ENCODE measurements around the gene LRTM1. TPM values are rescaled to one million over a fixed set of nuclear protein-coding genes. Genes with fewer than 3 reads are reported as not detected.

LRTM1 gene
- total RNA-seq, 1 donor from 2014 or later, result not detected

GRCh38 chr3:54940971-54941370, 13.1 kb upstream of the LRTM1 start:
- no peak for DNase-seq (ENCODE audit: low spot score)

GRCh38 chr3:54939557-54940300, 11.9 kb upstream of the LRTM1 start:
- DNase-seq (ENCODE audit: low spot score), result no peak

- no peak for DNase-seq (ENCODE audit: low spot score)
Observed at GRCh38 chr3:54936561-54936960, 8.7 kb upstream of the LRTM1 start.

GRCh38 chr3:54935869-54936268, 8.0 kb upstream of the LRTM1 start:
- no peak for DNase-seq (ENCODE audit: low spot score)

- no peak for DNase-seq (ENCODE audit: low spot score)
Observed at GRCh38 chr3:54932606-54933005, 4.7 kb upstream of the LRTM1 start.

GRCh38 chr3:54931182-54931581, 3.3 kb upstream of the LRTM1 start:
- no peak for DNase-seq (ENCODE audit: low spot score)

GRCh38 chr3:54918516-54918915, 9.3 kb downstream of the LRTM1 start:
- no peak for DNase-seq (ENCODE audit: low spot score)

GRCh38 chr3:54917862-54918261, 10.0 kb downstream of the LRTM1 start:
- no peak for DNase-seq (ENCODE audit: low spot score)

GRCh38 chr3:54917174-54917573, 10.7 kb downstream of the LRTM1 start:
- DNase-seq (ENCODE audit: low spot score), result no peak

GRCh38 chr3:54916732-54917131, 11.1 kb downstream of the LRTM1 start:
- no peak for DNase-seq (ENCODE audit: low spot score)

GRCh38 chr3:54915976-54916375, 11.9 kb downstream of the LRTM1 start:
- DNase-seq (ENCODE audit: low spot score), result no peak

GRCh38 chr3:54915181-54915580, 12.7 kb downstream of the LRTM1 start:
- peak; percentile 3 for DNase-seq (ENCODE audit: low spot score)

- DNase-seq (ENCODE audit: low spot score), result peak; percentile 23
Observed at GRCh38 chr3:54914180-54914579, 13.7 kb downstream of the LRTM1 start.

GRCh38 chr3:54909191-54909590, 18.7 kb downstream of the LRTM1 start:
- peak; percentile 91 for DNase-seq (ENCODE audit: low spot score)

- no peak for DNase-seq (ENCODE audit: low spot score)
Observed at GRCh38 chr3:54906763-54907162, 21.1 kb downstream of the LRTM1 start.

- no peak for DNase-seq (ENCODE audit: low spot score)
Observed at GRCh38 chr3:54905920-54906319, 21.9 kb downstream of the LRTM1 start.

GRCh38 chr3:54905261-54905888, 22.5 kb downstream of the LRTM1 start:
- DNase-seq (ENCODE audit: low spot score), result no peak

GRCh38 chr3:54901906-54902685, 25.8 kb downstream of the LRTM1 start:
- no peak for DNase-seq (ENCODE audit: low spot score)

- DNase-seq (ENCODE audit: low spot score), result peak; percentile 28
Observed at GRCh38 chr3:54900838-54901591, 26.8 kb downstream of the LRTM1 start.

- no peak for DNase-seq (ENCODE audit: low spot score)
Observed at GRCh38 chr3:54899273-54899672, 28.6 kb downstream of the LRTM1 start.

GRCh38 chr3:54897028-54897711, 30.7 kb downstream of the LRTM1 start:
- DNase-seq (ENCODE audit: low spot score), result no peak

All from umbilical cord (tissue), 2 donors.